ENCODE data around the gene WDR89.
A peak's percentile ranks its signal among the peaks of the same experiment; 100 is the strongest.
"Not testable (repeated sequence)": the region's sequence is repeated elsewhere in the genome, so short reads cannot be mapped to it uniquely, and the experiment has no call there.

The WDR89 gene

GRCh38 chr14:63641473-63642228 is at the start of gene WDR89:
Gene WDR89, minus strand, starts transcription at chr14:63641871. Its CDS starts 41,929 bp downstream, at chr14:63599942.
- peak; percentile 89 to 91 for DNase-seq (ENCODE audit: extremely low read depth in 1 of 2, low read depth in 1 of 2)

GRCh38 chr14:63689132-63689531 is 47.5 kb upstream of the WDR89 start:
- DNase-seq (ENCODE audit: extremely low read depth in 1 of 2, low read depth in 1 of 2): no peak

- DNase-seq (ENCODE audit: extremely low read depth in 1 of 2, low read depth in 1 of 2): no peak
These were observed 45.3 kb upstream of the WDR89 start for GRCh38 chr14:63686926-63687325.

- no peak for DNase-seq (ENCODE audit: extremely low read depth in 1 of 2, low read depth in 1 of 2)
These were observed 43.7 kb upstream of the WDR89 start for GRCh38 chr14:63685401-63685800.

GRCh38 chr14:63682727-63683593 is 41.3 kb upstream of the WDR89 start:
- no peak for DNase-seq (ENCODE audit: extremely low read depth in 1 of 2, low read depth in 1 of 2)

- DNase-seq (ENCODE audit: extremely low read depth in 1 of 2, low read depth in 1 of 2): no peak
These were observed 36.9 kb upstream of the WDR89 start for GRCh38 chr14:63678536-63678935.

GRCh38 chr14:63677891-63678379 is 36.3 kb upstream of the WDR89 start:
- DNase-seq (ENCODE audit: extremely low read depth in 1 of 2, low read depth in 1 of 2): no peak

GRCh38 chr14:63676615-63677014 is 34.9 kb upstream of the WDR89 start:
- DNase-seq (ENCODE audit: extremely low read depth in 1 of 2, low read depth in 1 of 2): no peak

GRCh38 chr14:63673886-63674497 is 32.3 kb upstream of the WDR89 start:
- no peak for DNase-seq (ENCODE audit: extremely low read depth in 1 of 2, low read depth in 1 of 2)

GRCh38 chr14:63673255-63673654 is 31.6 kb upstream of the WDR89 start:
- no peak for DNase-seq (ENCODE audit: extremely low read depth in 1 of 2, low read depth in 1 of 2)

- no peak for DNase-seq (ENCODE audit: extremely low read depth in 1 of 2, low read depth in 1 of 2)
These were observed 30.9 kb upstream of the WDR89 start for GRCh38 chr14:63672417-63673180.

GRCh38 chr14:63671987-63672386 is 30.3 kb upstream of the WDR89 start:
- DNase-seq (ENCODE audit: extremely low read depth in 1 of 2, low read depth in 1 of 2): no peak

- no peak for DNase-seq (ENCODE audit: extremely low read depth in 1 of 2, low read depth in 1 of 2)
These were observed 29.0 kb upstream of the WDR89 start for GRCh38 chr14:63670692-63671091.

GRCh38 chr14:63666335-63666734 is 24.7 kb upstream of the WDR89 start:
- no peak for DNase-seq (ENCODE audit: extremely low read depth in 1 of 2, low read depth in 1 of 2)

GRCh38 chr14:63663428-63664341 is 22.0 kb upstream of the WDR89 start:
- DNase-seq (ENCODE audit: extremely low read depth in 1 of 2, low read depth in 1 of 2): no peak

GRCh38 chr14:63662776-63663175 is 21.1 kb upstream of the WDR89 start:
- DNase-seq (ENCODE audit: extremely low read depth in 1 of 2, low read depth in 1 of 2): no peak

- not testable (repeated sequence) for DNase-seq (ENCODE audit: extremely low read depth in 1 of 2, low read depth in 1 of 2)
These were observed 20.2 kb upstream of the WDR89 start for GRCh38 chr14:63661881-63662280.

GRCh38 chr14:63659726-63660125 is 18.1 kb upstream of the WDR89 start:
- no peak for DNase-seq (ENCODE audit: extremely low read depth in 1 of 2, low read depth in 1 of 2)

GRCh38 chr14:63656194-63656593 is 14.5 kb upstream of the WDR89 start:
- no peak for DNase-seq (ENCODE audit: extremely low read depth in 1 of 2, low read depth in 1 of 2)

GRCh38 chr14:63654936-63655335 is 13.3 kb upstream of the WDR89 start:
- no peak for DNase-seq (ENCODE audit: extremely low read depth in 1 of 2, low read depth in 1 of 2)

All from activated CD8-positive, alpha-beta memory T cell treated with anti-CD3 and anti-CD28 coated beads for 1 hour (primary cell).